HG02623 (cell line): ENCODE results near the gene ANKRD60.

Source experiments
- ATAC-seq: cut with Tn5 transposase; IDR thresholded peaks from one replicate; pipeline ENCODE4 v1.9.1; 2021; ENCODE audit warnings: moderate library complexity; ENCODE audit not compliant: unreplicated experiment

The ANKRD60 gene

DNA sequence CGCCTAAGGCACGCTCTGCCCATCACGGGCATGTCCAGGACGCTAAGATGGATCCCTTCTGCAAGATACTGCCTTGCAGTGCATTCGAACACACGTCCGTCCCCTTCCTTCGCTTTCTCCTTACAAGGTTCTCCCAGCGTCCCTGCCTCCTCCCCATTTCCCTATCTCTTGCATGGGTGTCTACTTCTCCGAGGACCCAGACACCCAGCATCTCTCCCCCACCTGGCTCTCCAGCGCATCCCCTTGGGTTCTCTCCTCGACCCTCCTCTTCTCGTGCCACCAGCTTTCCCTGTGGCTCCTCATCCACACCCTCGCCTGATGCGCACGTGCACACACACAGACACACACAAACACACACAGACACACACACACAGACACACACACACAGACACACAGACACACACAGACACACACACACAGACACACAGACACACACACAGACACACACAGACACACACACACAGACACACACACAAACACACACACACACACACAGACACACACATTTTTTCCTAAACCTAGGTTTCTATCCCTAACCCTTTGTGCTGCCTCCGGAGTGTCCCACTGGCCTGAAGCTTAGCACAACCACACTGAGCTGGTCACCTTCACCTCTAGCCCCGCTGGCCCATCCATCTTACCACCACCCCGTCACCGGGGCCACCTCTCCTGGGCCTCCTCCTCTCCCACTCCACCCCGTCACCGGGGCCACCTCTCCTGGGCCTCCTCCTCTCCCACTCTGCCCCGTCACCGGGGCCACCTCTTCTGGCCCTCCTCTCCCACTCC lies 31.9 kb downstream of the ANKRD60 start:
- ATAC-seq = no peak

DNA sequence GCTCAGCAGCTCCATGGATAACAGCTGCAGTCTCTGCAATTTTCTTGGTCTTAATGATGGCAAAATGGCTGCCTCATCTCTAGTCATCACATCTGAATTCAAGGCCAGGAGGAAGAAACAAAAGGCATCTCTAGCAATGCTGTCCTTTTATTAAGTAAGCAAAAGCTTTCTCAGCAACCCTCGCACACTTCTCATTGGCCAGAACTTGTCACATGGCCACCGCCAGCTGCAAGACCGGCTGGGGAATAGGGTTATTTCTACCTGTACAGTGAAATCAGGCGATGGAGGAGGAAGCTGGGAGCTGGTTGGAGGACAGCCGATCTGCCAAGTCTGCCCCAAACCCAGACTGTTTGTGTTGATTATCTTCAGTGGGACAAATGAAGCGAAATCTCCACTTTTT lies 33.4 kb downstream of the ANKRD60 start:
- no peak for ATAC-seq

DNA sequence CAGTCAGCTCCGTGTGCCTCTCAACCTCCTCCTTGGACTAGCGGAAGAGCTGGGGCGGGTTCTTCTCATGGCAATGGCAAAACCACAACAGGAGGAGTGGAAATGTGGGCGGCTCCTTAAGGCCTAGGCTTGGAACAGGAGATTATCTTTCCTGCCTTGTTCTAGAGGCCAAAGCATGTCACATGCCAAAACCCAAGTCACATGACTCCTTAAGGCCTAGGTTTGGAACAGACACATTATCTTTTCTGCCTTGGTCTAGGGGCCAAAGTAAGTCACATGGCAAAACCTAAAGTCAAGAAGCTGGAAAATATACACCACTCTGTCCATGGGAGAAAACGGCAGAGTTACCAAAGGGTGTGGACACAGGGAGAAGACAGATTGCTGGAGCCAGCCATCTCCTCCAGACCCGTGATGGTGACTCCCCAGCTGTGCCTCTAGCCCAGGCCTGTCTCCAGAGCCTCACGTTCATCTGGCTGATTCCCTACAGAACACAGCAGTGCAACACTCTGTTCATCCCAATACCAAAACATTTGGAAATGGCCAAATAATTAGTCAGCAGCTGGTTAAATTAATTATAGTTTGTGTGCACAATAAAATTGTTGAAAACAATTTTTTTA lies 34.2 kb downstream of the ANKRD60 start:
- ATAC-seq = no peak

DNA sequence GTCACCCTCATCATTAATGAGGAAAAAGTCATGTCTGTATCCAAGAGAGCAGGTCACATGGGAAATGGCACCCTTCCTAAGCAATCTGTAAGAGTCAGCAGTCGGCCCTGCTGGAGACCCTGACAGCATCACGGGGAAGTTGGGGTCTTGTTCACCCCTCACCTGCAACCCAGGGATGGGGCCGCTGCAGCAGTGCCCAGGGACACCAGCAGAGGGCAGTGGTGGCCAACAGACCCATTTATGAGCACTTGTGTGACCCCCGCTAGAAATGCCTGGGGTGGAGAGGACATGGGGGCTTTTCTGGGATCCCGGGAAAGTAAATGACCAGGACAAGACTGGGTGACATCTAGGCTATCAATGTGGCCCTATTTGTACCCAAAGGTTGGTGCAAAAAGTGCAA lies 35.9 kb downstream of the ANKRD60 start:
- no peak for ATAC-seq

DNA sequence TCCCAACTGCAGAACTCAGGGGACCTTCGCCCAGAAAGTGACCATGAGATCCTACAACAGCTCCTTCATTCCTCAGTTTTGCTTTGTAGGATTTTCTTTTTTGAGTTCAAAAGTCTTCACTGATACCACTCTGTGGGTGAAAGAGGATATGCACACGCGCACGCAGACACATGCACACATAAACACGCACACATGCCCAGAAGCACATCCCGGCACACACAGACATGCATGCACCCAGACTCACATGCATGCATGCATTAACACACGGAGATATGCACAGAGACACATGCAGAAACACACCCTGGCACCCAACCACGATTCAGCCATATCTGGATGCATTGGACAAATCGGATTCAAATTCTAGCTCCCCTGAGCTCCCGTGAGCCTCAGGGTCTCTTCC lies 36.4 kb downstream of the ANKRD60 start:
- ATAC-seq = no peak

DNA sequence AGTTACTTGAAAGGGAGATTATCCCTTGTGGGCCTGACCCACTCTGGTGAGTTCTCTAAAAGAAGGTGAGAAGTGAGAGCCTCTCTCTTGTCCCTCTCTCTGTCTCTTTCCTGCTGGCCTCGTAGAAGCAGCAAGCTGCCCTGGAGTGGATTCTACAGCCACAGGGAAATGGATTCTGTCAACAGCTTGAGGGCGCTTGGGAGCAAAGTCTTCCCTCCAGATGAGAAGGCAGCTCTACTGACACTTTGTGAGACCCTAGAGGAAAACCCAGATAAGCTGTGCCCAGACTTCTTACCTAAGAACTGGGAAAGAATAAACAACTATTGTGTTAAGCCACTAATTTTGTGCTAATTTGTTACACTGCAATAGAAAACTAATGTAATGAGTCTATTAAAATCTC lies 39.9 kb downstream of the ANKRD60 start:
- ATAC-seq = no peak

DNA sequence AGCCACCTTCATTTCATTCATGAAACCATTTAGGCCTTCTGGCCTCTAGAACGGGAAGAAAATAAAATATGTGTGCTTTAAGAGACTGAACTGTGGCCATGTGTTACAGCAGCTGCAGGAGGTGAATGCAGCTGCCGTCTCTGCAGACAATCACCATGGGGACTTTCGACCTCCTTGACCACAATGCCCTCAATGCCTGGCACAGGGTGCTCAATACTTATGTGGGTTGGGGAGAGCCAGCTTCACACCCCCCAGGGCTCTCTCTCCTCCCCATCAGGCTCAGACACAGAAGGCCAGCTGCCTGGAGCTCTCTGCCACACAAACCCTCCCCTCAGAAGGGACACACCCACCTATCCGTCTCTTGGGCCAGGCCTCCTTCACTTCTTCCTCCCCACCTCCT lies 43.5 kb downstream of the ANKRD60 start:
- no peak for ATAC-seq

DNA sequence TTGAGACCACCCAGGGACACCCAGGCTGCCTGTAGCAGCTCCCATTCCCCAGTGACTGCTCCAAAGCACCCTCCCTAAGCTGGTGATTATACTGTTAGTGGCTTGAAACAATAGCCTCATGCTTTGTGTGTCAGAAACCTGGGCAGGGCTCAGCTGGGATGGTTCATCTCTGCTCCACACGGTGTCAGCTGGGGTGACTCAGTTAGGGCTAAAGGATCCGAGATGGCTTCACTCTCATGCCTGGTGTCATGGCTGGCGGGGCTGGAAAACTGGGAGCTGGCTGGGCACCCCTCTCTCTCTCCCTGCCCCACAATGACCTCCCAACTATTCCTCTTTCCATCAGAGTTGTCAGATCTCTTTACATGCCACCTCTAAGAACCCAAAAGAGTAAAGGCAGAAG lies 44.4 kb downstream of the ANKRD60 start:
- no peak for ATAC-seq

DNA sequence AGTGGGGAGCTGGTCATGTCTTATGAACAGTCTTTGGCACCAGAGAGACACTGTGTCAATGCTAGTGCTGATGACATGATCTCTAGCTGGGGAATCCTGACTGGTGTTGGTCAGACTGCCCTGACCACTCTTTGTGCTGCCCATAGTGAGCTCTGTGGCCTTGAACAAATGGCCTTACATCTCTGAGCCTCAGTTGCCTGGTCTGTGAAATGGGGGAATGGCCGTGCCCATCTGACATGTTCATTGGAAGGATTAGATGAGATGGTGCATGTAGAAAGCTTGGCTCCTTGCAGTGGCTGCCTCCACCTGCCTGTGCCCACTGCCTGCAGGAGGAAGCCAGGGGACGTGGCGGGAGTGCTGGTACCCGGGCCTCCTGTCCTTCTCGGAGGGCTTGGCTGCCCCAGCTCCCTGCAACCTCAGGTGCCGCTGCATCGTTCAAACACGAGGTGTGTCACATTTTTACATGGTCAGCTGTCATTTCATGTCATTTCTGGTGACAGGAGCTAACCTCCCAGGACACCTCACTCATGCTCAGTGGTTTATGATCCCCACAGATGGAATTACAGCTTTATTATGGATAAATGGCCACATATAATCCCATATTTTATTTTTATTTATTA lies 45.8 kb downstream of the ANKRD60 start:
- no peak for ATAC-seq

DNA sequence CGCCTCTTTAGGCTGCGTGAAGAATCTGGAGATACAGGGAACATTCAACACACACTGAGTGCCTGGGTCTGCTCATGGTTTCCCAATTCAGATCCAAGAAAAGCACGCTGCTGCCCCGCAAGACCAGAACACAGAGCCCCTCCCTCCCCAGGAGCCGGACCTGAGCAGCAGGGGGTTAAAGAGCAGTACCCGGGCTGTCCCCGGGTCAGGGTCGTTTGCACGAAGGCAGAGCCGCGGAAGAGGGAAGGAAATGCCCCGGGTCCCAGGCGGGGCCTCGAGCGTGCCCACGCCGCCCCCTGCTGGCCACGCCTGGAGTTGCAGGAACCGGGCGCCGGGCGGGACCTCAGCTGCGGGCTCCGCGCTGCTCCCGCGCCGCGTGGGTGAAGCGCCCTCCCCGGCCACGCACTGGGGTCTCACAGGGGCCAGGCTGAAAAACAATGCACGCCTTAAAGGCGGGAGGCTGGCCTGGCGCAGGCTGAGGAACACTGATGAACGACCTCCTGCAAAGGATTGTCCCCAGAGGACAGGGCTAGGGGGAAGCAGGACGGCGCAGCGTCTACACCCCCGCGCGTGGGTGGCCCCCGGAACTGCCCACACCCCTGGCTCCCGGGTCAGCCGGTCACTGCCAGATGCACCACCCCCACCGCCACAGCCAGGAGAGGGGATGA lies 48.9 kb downstream of the ANKRD60 start:
- ATAC-seq = no peak

DNA sequence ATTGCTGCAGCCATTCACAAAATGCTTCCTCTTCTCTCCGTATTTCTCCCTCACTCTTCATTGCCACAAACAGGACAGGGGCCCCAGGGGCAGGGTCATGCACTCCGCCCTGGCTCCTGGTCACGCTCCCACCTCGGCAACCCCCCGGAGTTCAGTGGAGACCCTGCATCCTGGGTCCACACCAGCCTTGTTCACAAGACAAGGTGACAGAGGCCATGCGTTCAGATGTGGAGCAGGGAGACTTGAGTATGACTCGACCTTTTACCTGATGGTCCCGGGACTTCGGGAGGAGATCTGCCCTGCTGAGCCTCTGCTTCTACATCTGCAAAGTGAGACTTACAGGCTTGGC lies 49.4 kb downstream of the ANKRD60 start:
- ATAC-seq = no peak

DNA sequence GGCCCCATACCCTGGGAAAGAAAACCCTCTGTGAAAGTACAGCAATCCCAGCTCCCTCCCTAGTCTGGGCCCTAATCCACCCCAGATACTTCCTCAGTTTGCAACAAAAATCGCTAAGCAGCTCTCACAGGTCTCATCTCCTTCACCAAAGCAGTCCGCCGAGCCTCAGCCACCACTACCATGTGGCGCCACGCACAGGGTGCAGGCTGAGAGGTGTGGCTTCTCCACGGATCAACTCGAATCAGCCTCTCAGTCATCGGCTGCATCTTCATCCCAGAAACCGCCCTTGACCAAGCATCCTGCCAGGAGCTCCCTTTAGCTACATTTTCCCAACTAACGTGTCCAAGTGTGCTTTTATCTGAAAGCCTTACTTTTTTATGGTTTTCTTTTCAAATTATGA lies 50.7 kb downstream of the ANKRD60 start:
- ATAC-seq = no peak

DNA sequence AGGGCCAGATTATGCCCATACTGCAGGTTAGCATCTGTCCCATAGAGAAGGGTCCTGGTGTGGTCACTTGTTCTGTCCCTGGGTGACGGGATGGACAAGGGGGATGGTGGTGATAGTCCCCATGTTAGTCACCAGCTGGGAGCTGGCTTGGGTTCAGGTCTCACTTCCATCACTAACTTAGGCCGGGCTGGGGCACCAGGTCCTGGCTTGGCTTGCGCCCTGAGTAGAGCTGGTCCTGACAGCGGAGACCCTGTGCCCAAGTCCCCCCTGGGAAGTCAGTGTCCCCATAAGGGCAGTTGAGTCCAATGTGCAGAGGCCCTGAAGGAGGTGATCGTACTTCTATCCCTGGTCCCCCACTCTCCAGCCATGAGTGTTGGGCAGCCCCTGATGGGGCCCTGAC lies 52.6 kb downstream of the ANKRD60 start:
- ATAC-seq = no peak

DNA sequence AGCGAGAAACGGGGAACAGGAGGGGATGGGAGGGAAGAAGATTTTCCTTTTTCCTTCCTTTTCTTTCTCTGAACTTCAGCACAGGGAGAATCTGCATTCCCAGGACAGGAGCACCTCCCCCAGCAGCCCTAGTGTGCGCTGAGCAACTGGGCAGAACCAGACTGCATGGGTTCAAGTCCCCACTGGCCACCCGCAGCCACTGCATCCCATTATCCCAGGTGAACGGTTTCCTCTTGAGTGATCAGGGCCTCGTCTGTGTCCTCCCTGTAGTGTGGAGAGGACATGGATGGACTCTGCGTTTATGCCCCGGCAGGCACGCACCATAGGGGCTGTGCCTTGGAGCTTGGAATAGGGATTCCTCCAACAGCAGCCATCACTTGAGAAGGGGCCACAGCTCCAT lies 53.0 kb downstream of the ANKRD60 start:
- no peak for ATAC-seq

DNA sequence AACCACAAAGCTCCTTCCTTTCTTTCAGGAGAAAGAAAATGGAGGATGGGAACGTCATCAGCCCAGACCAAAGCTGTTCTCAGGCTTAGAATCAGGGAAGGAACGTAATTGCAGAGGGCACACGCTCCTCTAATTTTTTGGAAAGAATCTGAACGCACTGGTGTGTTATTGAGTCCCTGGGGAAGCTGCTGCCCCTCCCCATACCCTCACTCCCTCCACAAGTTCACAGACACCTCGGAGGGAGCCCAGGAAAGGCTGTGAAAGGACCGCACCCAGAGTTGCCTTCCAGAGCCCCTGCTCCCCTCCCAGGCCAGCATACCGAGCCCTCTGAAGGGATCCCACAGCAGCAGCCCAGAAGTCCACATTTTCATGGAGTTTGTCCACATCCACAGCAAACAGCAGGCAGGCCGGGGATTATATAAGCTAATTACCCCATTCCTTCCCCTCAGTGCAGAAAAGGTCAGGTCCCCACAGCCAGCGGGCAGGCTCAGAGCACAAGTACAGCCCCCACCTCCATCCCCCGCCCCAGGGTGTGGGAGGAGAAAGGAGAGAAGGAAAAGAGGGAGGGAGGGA lies 53.7 kb downstream of the ANKRD60 start:
- ATAC-seq = no peak

DNA sequence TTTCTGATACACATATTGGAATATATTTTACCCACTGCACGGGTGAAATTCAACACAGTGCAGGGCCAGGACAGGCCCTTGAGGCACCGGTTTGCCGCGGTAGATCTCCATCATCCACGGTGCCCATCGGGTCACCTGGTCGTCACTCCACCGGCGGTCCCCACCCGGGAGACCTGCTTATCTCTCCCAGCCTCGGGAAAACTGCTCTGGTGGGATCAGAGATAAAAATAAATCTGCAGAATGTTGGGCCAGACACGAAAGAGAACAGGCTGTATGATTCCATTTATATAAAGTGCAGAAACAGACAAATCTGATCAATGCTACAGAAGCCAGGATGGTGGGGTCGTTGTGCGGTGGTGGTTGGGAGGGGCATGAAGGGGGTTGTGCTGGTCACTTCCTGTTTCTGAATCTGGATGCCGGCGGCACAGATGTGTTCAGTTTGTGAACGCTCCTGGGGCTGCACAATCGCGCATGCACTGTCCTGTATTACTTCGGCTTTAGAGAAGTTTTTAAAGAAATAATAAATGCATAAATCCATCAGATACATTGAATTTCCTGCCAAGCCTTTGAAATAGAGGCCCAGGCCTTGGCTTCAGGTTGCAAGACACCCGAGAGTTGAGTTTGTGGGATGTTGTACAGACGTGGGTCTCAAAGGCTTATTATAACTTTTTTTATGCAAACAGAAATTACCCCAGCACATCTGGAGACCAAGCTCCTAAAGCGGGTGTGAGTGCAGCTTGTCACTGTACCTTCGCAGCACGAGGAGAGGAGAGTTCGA lies 54.3 kb downstream of the ANKRD60 start:
- no peak for ATAC-seq

DNA sequence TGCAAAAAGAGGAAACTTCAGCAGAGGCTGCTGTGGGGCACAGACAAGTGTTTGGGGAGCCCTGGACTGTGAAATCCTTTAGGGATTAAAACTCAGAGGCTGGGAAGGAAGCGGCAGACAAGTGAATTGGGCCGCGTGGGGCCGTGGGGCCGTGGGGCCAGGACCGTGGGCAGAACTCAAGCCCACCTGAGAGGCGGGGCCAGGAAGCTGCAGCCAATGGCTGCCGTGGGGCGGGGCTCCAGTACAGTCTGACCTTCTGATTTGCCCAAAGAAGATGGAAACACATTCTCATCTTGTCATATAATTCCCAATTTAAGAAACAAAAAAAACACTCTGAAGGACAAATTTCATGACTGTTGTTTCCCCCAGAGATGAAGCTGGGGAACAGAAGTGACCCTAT lies 55.4 kb downstream of the ANKRD60 start:
- no peak for ATAC-seq

DNA sequence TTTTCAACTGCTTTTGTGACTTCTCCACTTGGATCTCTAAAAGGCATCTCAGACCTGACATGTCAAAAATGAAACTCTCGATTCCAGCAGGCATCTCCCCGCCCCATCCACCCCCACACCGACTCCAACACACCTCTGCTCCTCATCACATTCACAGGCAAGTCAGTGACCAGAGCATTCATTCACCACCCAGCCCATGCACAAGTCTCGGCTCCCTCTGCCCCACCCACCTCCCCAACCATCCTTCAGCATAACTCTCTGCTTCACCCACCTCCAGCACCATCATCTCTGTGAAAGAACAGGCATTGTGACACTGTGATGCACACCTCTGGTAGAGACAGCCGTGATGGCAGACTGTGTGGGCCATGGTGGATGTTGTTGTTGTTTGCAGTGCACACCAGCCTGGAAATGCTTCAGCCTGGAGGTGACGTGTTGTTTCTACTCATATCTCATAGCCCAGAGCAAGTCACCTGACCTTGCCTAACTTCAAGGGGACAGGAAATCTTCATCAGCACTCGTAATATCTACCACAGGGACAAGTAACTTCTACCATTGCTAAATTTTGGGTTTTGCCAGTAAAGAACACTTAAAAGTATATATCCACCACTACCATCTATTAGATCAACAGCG lies 56.5 kb downstream of the ANKRD60 start:
- ATAC-seq = no peak

DNA sequence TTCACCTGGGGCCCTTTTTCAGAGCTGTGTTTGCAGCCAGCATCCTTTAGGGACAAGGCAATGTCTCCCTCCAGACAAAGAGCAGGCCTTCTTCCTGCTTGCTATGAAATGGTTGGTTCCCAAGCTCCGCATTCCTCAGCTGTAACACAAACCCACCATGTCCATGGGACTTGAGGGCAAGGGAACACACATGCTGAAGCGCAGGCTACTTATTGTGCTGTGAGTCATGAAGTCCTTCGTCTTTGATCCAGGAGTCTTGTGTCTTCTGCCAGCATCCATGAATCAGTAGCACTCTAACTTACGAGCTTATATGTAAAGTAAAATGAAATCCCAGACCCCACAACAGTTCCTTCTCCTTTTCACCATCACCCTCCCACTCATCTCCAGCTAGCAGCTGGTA lies 59.0 kb downstream of the ANKRD60 start:
- ATAC-seq = no peak

DNA sequence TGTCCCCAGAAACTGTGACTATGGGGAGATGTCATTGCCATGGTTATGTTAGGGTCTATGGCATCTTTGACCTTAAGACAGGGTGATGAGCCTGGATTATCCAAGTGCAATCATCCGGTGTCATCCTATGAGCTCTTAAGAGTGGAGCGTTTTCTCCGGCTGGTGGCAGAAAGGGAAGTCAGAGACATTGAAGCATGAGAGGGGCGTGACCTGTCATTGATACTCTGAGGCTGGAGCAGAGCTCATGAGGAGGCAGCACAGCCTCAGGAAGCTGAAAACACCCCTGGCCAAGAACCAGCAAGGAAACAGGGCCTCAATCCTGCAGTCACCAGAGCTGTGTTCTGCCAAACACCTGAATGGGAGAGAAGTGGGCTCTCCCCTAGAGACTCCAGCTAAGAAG lies 59.6 kb downstream of the ANKRD60 start:
- ATAC-seq = no peak
